Stimulated activated naive CD8-positive, alpha-beta T cell treated with anti-CD3 and anti-CD28 coated beads, Interleukin-15, Interleukin-2, amounts not matched to agents 100 ng/mL and 50 ng/mL, for 24 hours (primary cell): Measurements from ENCODE around the gene HOXD4.

Experiments used
- H3K27ac Mint-ChIP-seq: one replicate; pipeline ENCODE4 v1.8.0; 2021; ENCODE audit warnings: mild to moderate bottlenecking, mixed read lengths
- H3K27me3 Mint-ChIP-seq: one replicate; pipeline ENCODE4 v1.8.0; 2021; ENCODE audit warnings: mixed read lengths
- H3K36me3 Mint-ChIP-seq: one replicate; pipeline ENCODE4 v1.8.0; 2021; ENCODE audit warnings: low read depth, mixed read lengths
- H3K4me1 Mint-ChIP-seq: one replicate; pipeline ENCODE4 v1.8.0; 2021; ENCODE audit warnings: low read depth, mixed read lengths
- H3K4me3 Mint-ChIP-seq: one replicate; pipeline ENCODE4 v1.8.0; 2021; ENCODE audit warnings: mild to moderate bottlenecking, mixed read lengths
- H3K9me3 Mint-ChIP-seq: one replicate; pipeline ENCODE4 v1.8.0; 2021; ENCODE audit warnings: mixed read lengths

HOXD4 gene

DNA sequence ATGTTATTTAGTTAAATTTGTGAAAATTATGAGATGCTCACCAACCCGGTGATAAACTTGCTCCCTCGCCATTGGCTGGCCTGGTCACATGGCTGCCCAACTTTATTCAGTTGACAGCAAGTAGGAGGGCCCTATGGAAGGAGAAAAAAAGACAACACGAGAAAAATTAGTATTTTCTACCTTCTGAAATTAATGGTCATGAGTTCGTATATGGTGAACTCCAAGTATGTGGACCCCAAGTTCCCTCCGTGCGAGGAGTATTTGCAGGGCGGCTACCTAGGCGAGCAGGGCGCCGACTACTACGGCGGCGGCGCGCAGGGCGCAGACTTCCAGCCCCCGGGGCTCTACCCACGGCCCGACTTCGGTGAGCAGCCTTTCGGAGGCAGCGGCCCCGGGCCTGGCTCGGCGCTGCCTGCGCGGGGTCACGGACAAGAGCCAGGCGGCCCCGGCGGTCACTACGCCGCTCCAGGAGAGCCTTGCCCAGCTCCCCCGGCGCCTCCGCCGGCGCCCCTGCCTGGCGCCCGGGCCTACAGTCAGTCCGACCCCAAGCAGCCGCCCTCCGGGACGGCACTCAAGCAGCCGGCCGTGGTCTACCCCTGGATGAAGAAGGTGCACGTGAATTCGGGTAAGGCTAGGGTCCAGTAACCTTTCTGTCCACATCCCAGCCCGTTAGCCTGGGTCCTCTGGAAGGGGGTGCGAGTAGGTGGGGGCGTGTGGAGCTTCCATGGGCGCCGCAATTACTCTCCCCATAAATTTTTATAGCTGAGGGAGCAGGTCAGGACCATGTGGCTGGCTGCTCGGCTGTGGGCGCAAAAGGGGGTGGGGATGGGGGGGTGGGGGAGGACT lies at the start of gene HOXD4:
HOXD4 (plus strand) TSS at position 109 of the 846 bp plus-strand sequence; CDS start at position 193, 84 bp downstream.
- Mint-ChIP-seq H3K4me1 (peaks cover 3% of the 10 kb centered on the region), H3K27me3 (peaks cover 88% of the 10 kb centered on the region), H3K4me3 (no peak within 1 kb of the TSS), H3K36me3 (no peaks in the 10 kb centered on the region), H3K27ac (no peak within 1 kb of the TSS), H3K9me3 (no peaks in the 10 kb centered on the region)

DNA sequence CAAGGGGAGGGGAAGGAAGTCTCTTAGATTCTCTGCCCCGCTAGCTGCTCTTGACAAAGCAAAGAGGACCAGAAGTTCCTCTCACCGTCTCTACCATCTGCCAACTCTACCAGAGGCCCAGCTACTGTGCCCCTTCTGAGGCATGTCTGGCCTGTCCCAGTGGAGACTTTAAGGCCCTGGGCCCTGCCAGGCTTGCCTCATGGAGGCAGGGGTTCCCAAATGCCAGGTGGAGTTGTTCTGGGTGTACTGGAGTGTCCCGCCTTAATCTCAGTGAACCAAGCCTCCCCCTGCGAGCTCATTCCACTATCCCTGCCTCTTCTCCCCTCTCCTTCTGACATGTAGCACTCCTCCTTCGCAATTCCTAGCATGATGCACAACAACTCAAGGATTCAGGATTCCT lies 49.5 kb upstream of the HOXD4 start:
- H3K27me3 Mint-ChIP-seq, result peaks cover 92% of the 10 kb centered on the region
- H3K27ac Mint-ChIP-seq, result no peak overlapping the region
- peaks cover 27% of the 10 kb centered on the region for H3K4me1 Mint-ChIP-seq

GRCh38 chr2:176102309-176102866 lies 49.0 kb upstream of the HOXD4 start:
- no peak overlapping the region for H3K4me3 Mint-ChIP-seq
- H3K9me3 Mint-ChIP-seq, result no peaks in the 10 kb centered on the region
- no peak overlapping the region for H3K27ac Mint-ChIP-seq
- no peaks in the 10 kb centered on the region for H3K36me3 Mint-ChIP-seq
- peaks cover 90% of the 10 kb centered on the region for H3K27me3 Mint-ChIP-seq
- peaks cover 26% of the 10 kb centered on the region for H3K4me1 Mint-ChIP-seq

More for the DNA sequence above, 49.5 kb upstream of the HOXD4 start:
- no peak overlapping the region for H3K4me3 Mint-ChIP-seq
- no peaks in the 10 kb centered on the region for H3K9me3 Mint-ChIP-seq
- H3K36me3 Mint-ChIP-seq, result no peaks in the 10 kb centered on the region

- Mint-ChIP-seq H3K4me3 (no peak overlapping the region), H3K9me3 (no peaks in the 10 kb centered on the region)
Observed at GRCh38 chr2:176103194-176103593, 48.2 kb upstream of the HOXD4 start.

DNA sequence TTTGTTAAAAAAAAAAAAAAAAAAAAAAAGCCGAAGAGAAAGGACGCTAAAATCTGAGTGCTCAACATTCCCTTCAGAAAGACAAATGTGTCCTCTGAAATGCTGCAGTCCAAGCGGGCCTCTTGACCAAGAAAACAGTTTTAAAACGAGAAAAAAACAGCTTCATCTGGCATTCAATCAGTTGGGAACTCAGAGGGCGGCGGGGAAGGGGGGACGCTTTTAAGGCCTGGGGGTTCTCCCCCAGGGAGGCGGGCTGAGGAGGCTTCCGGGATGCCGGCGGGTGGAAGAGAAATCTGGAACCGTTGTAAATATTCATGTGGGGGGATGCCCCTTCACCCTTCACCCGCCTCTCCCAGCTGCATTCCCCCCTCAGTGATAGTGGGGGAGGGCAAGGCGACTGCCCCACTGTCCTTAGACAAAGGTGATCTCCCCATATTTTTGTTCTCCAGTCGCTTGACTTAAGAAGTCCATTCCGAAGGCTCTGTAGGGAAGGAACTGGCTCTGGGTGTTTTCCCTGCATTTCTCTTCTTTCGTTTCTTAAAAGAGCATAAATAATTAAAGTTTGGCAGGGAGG lies 47.5 kb upstream of the HOXD4 start:
- Mint-ChIP-seq H3K4me1 (peaks cover 23% of the 10 kb centered on the region), H3K27me3 (peaks cover 86% of the 10 kb centered on the region), H3K27ac (no peak overlapping the region), H3K36me3 (peaks cover 1% of the 10 kb centered on the region), H3K4me3 (no peak overlapping the region), H3K9me3 (no peaks in the 10 kb centered on the region)

More at GRCh38 chr2:176103194-176103593, 48.2 kb upstream of the HOXD4 start:
- Mint-ChIP-seq H3K27ac (no peak overlapping the region), H3K27me3 (peaks cover 83% of the 10 kb centered on the region), H3K36me3 (no peaks in the 10 kb centered on the region), H3K4me1 (peaks cover 18% of the 10 kb centered on the region)

- peaks cover 86% of the 10 kb centered on the region for H3K27me3 Mint-ChIP-seq
- H3K27ac Mint-ChIP-seq, result no peak overlapping the region
- peaks cover 30% of the 10 kb centered on the region for H3K4me1 Mint-ChIP-seq
- H3K36me3 Mint-ChIP-seq, result peaks cover 8% of the 10 kb centered on the region
- no peak overlapping the region for H3K4me3 Mint-ChIP-seq
- peaks cover 3% of the 10 kb centered on the region for H3K9me3 Mint-ChIP-seq
Observed at GRCh38 chr2:176104316-176105077, 46.9 kb upstream of the HOXD4 start.

DNA sequence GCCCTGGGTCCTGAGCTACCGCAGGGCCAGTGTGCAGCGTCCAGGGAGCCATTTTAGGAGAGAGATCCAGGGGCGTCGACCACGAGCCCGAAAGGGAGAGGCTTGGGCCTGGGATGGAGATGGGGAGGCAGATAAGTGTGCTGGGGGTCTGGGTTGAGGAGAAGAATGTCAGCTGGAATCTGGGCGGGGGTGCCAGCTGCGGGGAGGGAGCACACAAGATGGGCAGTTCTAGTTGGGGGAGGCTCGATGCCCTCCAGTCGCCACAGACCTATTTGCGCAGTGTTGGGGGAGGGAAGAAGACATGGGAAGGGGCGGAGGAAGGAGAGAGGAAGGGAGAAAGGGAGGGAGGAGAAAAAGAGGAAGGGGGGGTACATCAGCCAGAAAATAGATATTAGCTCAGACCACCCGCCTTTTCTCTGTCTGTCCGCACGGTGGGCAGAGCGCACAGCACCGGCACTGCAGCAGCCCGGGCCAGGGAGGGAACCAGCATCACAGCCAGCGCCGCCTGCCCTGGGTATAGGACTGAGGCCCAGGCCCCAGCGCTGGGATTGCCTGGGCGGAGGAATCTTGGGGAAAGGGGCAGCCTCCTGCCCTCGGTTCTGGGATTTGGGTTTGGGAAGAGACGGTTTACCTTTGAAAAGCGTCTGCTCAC lies 46.1 kb upstream of the HOXD4 start:
- Mint-ChIP-seq H3K27me3 (peaks cover 89% of the 10 kb centered on the region), H3K9me3 (peaks cover 6% of the 10 kb centered on the region), H3K4me3 (no peak overlapping the region), H3K36me3 (peaks cover 9% of the 10 kb centered on the region), H3K27ac (no peak overlapping the region), H3K4me1 (peaks cover 31% of the 10 kb centered on the region)

DNA sequence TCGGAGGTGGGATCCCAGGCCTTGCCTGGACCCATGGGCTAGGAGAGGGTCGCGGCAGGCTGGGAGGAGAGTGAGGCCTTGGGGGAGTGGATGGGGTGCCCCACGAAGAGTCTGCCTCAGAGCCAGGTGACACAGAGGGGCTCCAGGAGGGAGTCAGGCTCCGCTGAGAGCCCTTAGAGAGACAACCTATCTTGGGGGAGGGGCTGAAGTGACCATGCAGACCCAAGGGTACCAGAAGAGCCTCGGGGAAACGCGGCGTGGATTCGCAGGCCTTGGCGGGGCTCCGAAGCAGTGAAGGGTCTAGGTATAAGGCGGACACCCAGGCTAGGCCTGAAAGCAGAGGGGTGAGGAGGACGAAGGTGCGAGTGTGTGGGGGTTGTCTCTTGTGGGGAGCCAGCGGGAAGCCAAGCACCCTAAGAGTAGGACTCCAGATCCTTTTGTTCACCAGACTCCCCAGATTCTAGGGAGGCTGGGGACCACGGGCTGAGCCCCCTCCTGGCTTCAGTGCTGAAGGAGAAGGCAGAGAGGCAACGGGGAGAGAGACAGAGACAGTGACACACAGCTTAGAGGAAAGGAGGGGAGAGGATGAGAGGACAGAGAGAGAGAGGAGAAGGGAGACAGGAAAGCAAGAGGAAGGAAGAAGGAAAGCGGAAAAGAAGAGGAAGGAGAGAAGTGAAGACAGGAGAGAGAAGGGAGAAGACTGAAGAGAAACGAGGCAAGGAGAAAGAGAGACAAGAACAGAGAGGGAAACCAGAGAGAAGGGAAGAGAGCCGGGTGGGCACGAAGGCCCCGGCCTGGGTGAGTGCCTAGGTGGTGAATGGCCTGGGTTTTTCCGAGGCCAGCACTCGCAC lies 45.4 kb upstream of the HOXD4 start:
- Mint-ChIP-seq H3K4me1 (peaks cover 31% of the 10 kb centered on the region), H3K9me3 (peaks cover 6% of the 10 kb centered on the region), H3K27me3 (peaks cover 88% of the 10 kb centered on the region), H3K36me3 (peaks cover 9% of the 10 kb centered on the region), H3K27ac (peak overlapping the region; percentile 69), H3K4me3 (peak overlapping the region; percentile 68)

DNA sequence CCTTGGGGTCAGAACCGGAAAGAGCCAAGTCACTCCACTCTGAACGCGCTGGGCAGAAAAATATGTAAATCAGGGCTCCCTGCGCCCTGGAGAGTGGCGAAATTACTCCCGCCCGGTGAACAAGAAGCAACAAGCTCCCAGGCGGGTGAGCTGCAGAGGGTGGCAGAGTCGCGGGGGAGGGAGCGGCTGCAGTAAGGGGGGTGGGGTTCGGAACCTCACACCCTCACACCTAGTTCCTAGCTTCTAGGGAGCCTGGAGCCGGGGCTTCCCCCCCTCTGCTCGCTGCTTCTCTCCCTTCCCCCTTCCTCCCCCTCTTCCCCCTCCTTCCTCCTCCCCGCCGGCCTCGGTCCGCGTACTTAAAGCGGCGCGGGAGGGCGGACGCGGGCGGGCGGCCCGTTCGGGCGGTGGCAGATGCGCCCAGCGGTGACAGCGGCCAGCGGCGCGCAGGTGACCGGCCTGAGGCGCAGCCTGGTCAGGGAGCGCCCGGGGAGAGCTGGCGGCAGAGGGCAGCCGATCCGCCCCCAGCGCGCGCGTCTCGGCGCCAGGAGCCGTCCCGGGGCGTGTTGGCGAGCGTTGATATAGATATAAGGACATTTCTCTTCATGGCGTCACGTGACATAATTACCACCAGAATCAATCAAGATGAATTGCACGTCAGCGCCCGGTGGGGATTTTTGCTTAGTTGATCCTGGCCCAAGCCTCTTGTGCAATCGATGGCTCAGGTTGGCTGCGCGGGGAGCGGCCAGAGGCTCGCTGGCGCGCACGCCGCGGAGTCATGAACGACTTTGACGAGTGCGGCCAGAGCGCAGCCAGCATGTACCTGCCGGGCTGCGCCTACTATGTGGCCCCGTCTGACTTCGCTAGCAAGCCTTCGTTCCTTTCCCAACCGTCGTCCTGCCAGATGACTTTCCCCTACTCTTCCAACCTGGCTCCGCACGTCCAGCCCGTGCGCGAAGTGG lies 44.5 kb upstream of the HOXD4 start, which contains the start of gene HOXD11:
HOXD11 (plus strand) TSS at position 700 of the 959 bp plus-strand sequence; CDS start at position 776, 76 bp downstream.
- H3K27ac Mint-ChIP-seq, result peak within 1 kb of the TSS; percentile 69
- H3K36me3 Mint-ChIP-seq, result peaks cover 9% of the 10 kb centered on the region
- peaks cover 88% of the 10 kb centered on the region for H3K27me3 Mint-ChIP-seq

DNA sequence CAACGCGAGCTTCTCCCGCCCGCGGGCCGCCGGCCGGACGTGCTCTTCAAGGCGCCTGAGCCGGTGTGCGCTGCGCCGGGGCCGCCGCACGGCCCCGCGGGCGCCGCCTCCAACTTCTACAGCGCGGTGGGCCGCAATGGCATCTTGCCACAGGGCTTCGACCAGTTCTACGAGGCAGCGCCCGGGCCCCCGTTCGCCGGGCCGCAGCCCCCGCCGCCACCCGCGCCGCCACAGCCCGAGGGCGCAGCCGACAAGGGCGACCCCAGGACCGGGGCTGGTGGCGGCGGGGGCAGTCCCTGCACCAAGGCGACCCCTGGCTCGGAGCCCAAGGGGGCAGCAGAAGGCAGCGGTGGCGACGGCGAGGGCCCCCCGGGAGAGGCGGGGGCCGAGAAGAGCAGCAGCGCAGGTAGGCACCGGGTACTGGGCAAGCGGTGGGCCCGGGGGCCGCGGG lies 43.6 kb upstream of the HOXD4 start:
- H3K4me3 Mint-ChIP-seq, result no peak overlapping the region
- peaks cover 6% of the 10 kb centered on the region for H3K9me3 Mint-ChIP-seq
- H3K27me3 Mint-ChIP-seq, result peaks cover 88% of the 10 kb centered on the region
- peaks cover 9% of the 10 kb centered on the region for H3K36me3 Mint-ChIP-seq
- H3K27ac Mint-ChIP-seq, result no peak overlapping the region
- H3K4me1 Mint-ChIP-seq, result peaks cover 31% of the 10 kb centered on the region

More for the DNA sequence above, 44.5 kb upstream of the HOXD4 start, which contains the start of gene HOXD11:
- H3K4me1 Mint-ChIP-seq, result peaks cover 31% of the 10 kb centered on the region
- peaks cover 6% of the 10 kb centered on the region for H3K9me3 Mint-ChIP-seq
- peak within 1 kb of the TSS; percentile 68 for H3K4me3 Mint-ChIP-seq

- peaks cover 26% of the 10 kb centered on the region for H3K4me1 Mint-ChIP-seq
- H3K27ac Mint-ChIP-seq, result peak overlapping the region; percentile 50
- H3K4me3 Mint-ChIP-seq, result peak overlapping the region; percentile 51
Observed at GRCh38 chr2:176109192-176109901, 42.0 kb upstream of the HOXD4 start.

DNA sequence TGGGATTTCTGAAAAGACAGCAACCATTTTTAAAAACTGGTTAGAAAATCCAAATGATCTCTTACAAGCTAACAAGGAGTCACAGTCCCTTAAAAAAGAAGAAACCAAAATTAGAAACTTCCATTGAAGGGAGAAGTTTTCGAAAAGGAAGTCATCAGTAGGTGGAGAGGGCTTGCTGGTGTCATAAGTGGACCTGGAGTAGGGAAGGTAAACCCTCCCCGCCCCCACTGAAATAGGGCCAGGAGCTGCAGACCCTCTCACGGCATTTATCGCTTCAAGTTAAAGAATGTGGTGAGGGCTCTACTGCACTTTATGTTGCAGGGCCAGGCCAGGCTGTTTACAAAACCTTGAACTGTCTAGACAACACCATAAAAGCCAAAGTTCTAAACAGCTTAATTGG lies 41.4 kb upstream of the HOXD4 start:
- Mint-ChIP-seq H3K27me3 (peaks cover 88% of the 10 kb centered on the region), H3K4me3 (no peak overlapping the region), H3K36me3 (peaks cover 9% of the 10 kb centered on the region), H3K4me1 (peaks cover 25% of the 10 kb centered on the region), H3K27ac (peak overlapping the region; percentile 50), H3K9me3 (peaks cover 10% of the 10 kb centered on the region)

More at GRCh38 chr2:176109192-176109901, 42.0 kb upstream of the HOXD4 start:
- Mint-ChIP-seq H3K36me3 (peaks cover 9% of the 10 kb centered on the region), H3K27me3 (peaks cover 88% of the 10 kb centered on the region), H3K9me3 (peaks cover 10% of the 10 kb centered on the region)
